Esophagus squamous epithelium (tissue), 4 donors: ENCODE data around the gene LCN9.

Source experiments
- CTCF ChIP-seq, 6 experiments: fragments of 450-650 bp in 4 of 6; fragments of 200-600 bp in 2 of 6; sonication (generic) in 2 of 6; IDR thresholded peaks; one replicate each; pipeline ENCODE4 v1.5.1; 2016 to 2019; ENCODE audit warnings: antibody characterized with exemption in 6 of 6, mild to moderate bottlenecking in 4 of 6, moderate library complexity in 4 of 6
- POLR2A ChIP-seq, 4 donors: fragments of 450-650 bp; IDR thresholded peaks; one replicate each; pipeline ENCODE4 v1.6.1; 2017; ENCODE audit warnings: antibody characterized with exemption in 4 of 4, mild to moderate bottlenecking in 4 of 4, moderate library complexity in 3 of 4

DNA sequence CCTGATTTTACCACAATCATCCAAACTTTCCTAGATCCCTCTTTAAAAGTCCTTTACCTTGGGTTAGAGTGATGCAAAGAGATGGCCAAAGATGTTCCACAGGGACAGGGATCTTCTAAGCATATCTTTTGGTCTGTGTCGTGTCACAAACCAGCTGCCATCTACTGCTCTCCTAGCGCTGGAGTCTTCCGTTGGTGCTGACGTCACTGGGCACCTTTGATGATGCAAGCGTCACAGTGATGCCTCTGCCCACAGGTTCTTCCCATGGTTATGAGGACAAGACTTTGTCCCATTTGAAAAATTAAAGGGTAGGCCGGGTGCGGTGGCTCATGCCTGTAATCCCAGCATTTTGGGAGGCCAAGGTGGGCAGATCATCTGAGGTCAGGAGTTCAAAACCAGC is 22.1 kb upstream of the LCN9 start:
- TF ChIP-seq CTCF (IDR thresholded peaks at IDR 0.05) (no peak), POLR2A (IDR thresholded peaks at IDR 0.05) (no peak)
